B cell (primary cell): ENCODE measurements around the gene TBATA.

ENCODE experiments used
- CTCF ChIP-seq: fragments of 200-600 bp; IDR thresholded peaks from one replicate; pipeline ENCODE4 v1.8.0; 2022; ENCODE audit warnings: antibody characterized with exemption, mild to moderate bottlenecking
- EZH2 ChIP-seq: IDR thresholded peaks from 2 replicates; pipeline ENCODE4 v1.6.1; 2012; ENCODE audit warnings: borderline replicate concordance, low read depth, mild to moderate bottlenecking, moderate library complexity, low read length; ENCODE audit not compliant: insufficient read depth, poor library complexity, severe bottlenecking

DNA sequence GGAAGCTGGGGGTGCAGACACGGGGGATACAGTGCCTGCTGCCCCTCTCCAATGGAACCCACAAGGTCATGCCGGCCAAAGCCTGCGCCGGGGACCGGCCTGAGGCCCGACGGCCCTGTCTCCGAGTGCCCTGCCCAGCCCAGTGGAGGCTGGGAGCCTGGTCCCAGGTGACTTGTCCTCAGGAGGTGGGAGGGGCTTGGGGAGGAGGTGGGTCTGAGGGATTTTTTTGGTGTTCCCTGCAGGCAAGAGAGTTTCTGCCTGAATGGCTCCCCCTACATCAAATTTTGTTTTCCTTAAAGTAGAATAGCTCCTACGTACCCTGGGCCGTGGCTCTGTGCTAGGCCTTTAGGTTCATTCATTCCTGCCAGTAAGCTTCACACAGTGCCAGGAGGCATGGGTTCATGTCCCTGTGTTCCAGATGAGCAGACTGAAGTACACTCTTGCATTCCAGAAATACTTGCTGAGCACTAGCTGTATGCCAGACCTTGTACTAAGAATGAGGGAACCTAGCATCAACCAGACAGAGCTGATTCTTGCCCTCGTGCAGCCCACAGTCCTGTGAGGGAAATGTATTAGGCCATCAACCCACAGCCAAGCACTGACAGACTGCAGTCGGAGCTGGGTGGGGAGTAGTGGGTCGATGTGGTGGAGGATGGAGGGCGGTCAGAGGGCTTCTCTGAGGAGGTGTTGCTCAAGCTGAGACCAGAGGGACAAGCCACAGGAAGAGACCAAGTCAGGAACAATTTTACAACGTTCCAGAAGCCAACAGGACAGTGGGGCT, 31.1 kb downstream of the TBATA start:
- TF ChIP-seq CTCF (no peak), EZH2 (no peak)
